GM12891 (cell line): ENCODE measurements around the gene PSG2.
"Not testable (repeated sequence)": the region's sequence is repeated elsewhere in the genome, so short reads cannot be mapped to it uniquely, and the experiment has no call there.

Source experiments
- POLR2A ChIP-seq: IDR thresholded peaks from 2 replicates; pipeline ENCODE4 v1.6.1; 2011; ENCODE audit warnings: low read depth, low read length, control low read depth
- POLR2AphosphoS5 ChIP-seq: IDR thresholded peaks from 2 replicates; pipeline ENCODE4 v1.6.1; 2011; ENCODE audit warnings: low read depth, low read length, control low read depth
- POU2F2 ChIP-seq: IDR thresholded peaks from 2 replicates; pipeline ENCODE4 v1.6.1; 2011; ENCODE audit warnings: low read depth, mild to moderate bottlenecking, control low read depth, low read length, moderate library complexity
- TAF1 ChIP-seq: IDR thresholded peaks from 2 replicates; pipeline ENCODE4 v1.6.1; 2011; ENCODE audit warnings: low read depth, low read length, control low read depth

DNA sequence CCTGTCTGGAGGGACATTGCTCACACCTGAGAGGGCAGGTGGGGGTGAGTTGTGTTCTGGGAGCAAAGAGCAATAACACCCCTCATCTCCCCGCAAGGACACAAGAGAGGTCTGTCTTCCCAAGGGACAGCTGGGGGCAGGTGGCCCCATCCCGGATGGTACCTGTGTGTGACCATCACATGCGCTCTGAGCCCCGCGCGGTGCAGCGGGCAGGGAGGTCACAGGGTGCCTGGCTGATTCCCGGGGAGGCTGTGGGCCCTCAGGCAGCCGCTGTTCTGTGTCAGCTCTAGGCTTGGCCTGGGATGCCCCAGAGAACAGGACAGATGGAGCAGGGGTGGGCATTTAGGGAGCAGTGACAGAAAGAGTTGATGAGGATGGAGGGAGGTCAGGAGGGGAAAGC is 1.2 kb upstream of the PSG2 start:
- not testable (repeated sequence) for TF ChIP-seq POLR2AphosphoS5, POLR2A, POU2F2, TAF1
